ENCODE measurements around the gene HS1BP3. TPM values are rescaled to one million over a fixed set of nuclear protein-coding genes. Genes with fewer than 3 reads are reported as not detected.
A peak's percentile ranks its signal among the peaks of the same experiment; 100 is the strongest.

The HS1BP3 gene
- total RNA-seq, 6 donors from 2014 or later = 41.0 to 45.8 (median 42.7) TPM

GRCh38 chr2:20660506-20661420 is 9.9 kb upstream of the HS1BP3 start:
- no peaks in the 10 kb centered on the region for H3K36me3 ChIP-seq
- H3K9me3 ChIP-seq = no peaks in the 10 kb centered on the region
- DNase-seq (no peak), ATAC-seq (ENCODE audit: low FRiP score in 2 of 2) (peak in 1 of 2 donors; percentile 28)
- H3K27me3 ChIP-seq = peaks cover 0 to 20% (median 14%) of the 10 kb centered on the region in 4 donors
- H3K27ac ChIP-seq = no peak overlapping the region
- TF ChIP-seq POLR2A (IDR thresholded peaks at IDR 0.05) (no peak), CTCF (IDR thresholded peaks at IDR 0.05) (no peak), EP300 (IDR thresholded peaks at IDR 0.05) (no peak), POLR2AphosphoS5 (IDR thresholded peaks at IDR 0.05) (no peak)
- H3K4me3 ChIP-seq = no peak overlapping the region
- H3K4me1 ChIP-seq = peaks cover 7 to 17% (median 9%) of the 10 kb centered on the region in 4 donors
- WGBS, 2 donors = 55 to 56% methylated on average over 5 to 8 of the region's 8 CpGs

GRCh38 chr2:20657522-20658235 is 6.8 kb upstream of the HS1BP3 start:
- ATAC-seq (ENCODE audit: low FRiP score in 2 of 2) (no peak), DNase-seq (no peak)
- no peak overlapping the region for H3K27ac ChIP-seq
- no peak overlapping the region for H3K4me3 ChIP-seq
- no peaks in the 10 kb centered on the region for H3K9me3 ChIP-seq
- 68 to 79% methylated on average over 3 to 4 of the region's 4 CpGs for WGBS, 2 donors
- no peak for TF ChIP-seq POLR2AphosphoS5 (IDR thresholded peaks at IDR 0.05)
- no peak for TF ChIP-seq CTCF (IDR thresholded peaks at IDR 0.05)
- TF ChIP-seq POLR2A (IDR thresholded peaks at IDR 0.05) = no peak
- peaks cover 0 to 7% (median 0%) of the 10 kb centered on the region in 4 donors for H3K4me1 ChIP-seq
- no peaks in the 10 kb centered on the region for H3K36me3 ChIP-seq
- H3K27me3 ChIP-seq = peaks cover 0 to 5% (median 1%) of the 10 kb centered on the region in 4 donors

- Histone ChIP-seq H3K36me3 (no peaks in the 10 kb centered on the region), H3K4me3 (no peak overlapping the region), H3K27me3 (peaks cover 0 to 1% (median under 1%) of the 10 kb centered on the region in 4 donors), H3K9me3 (no peaks in the 10 kb centered on the region), H3K4me1 (peaks cover 1 to 8% (median 2%) of the 10 kb centered on the region in 4 donors), H3K27ac (no peak overlapping the region)
- DNase-seq (no peak), ATAC-seq (ENCODE audit: low FRiP score in 2 of 2) (no peak)
- TF ChIP-seq POLR2A (IDR thresholded peaks at IDR 0.05) (no peak), POLR2AphosphoS5 (IDR thresholded peaks at IDR 0.05) (no peak), CTCF (IDR thresholded peaks at IDR 0.05) (no peak), EP300 (IDR thresholded peaks at IDR 0.05) (no peak)
- 83 to 91% methylated on average over 6 to 7 of the region's 7 CpGs for WGBS, 2 donors
Observed at GRCh38 chr2:20656561-20656960, 5.7 kb upstream of the HS1BP3 start.

GRCh38 chr2:20654535-20654813 is 3.6 kb upstream of the HS1BP3 start:
- ATAC-seq (ENCODE audit: low FRiP score in 2 of 2) (no peak), DNase-seq (no peak)
- TF ChIP-seq POLR2AphosphoS5 (IDR thresholded peaks at IDR 0.05) (no peak), EP300 (IDR thresholded peaks at IDR 0.05) (no peak), CTCF (IDR thresholded peaks at IDR 0.05) (no peak), POLR2A (IDR thresholded peaks at IDR 0.05) (no peak)
- peaks cover 11 to 17% (median 15%) of the 10 kb centered on the region in 4 donors for H3K4me1 ChIP-seq
- H3K27me3 ChIP-seq = no peaks in the 10 kb centered on the region
- no peaks in the 10 kb centered on the region for H3K36me3 ChIP-seq
- H3K4me3 ChIP-seq = no peak overlapping the region
- 80 to 85% methylated on average over 2 of the region's 2 CpGs for WGBS, 2 donors
- H3K27ac ChIP-seq = no peak overlapping the region
- H3K9me3 ChIP-seq = no peaks in the 10 kb centered on the region

Measured in upper lobe of left lung (tissue), 6 donors.